Liver (tissue), 3 donors: Measurements from ENCODE around the gene APOBEC3G.

Experiments
- CTCF ChIP-seq: fragments of 150-350 bp; IDR thresholded peaks from 2 replicates; pipeline ENCODE4 v1.5.1; 2017; ENCODE audit warnings: improper control_type of control experiment, low read depth, low read length; ENCODE audit not compliant: missing input control
- FOXA1 ChIP-seq: IDR thresholded peaks from 2 replicates; pipeline ENCODE4 v1.6.1; 2016; ENCODE audit warnings: antibody characterized with exemption
- JUND ChIP-seq, 2 donors: IDR thresholded peaks; 2 replicates each; pipeline ENCODE4 v1.6.1; 2016; ENCODE audit warnings: antibody characterized with exemption in 2 of 2
- MAX ChIP-seq: IDR thresholded peaks from 2 replicates; pipeline ENCODE4 v1.6.1; 2016; ENCODE audit warnings: antibody characterized with exemption
- RAD21 ChIP-seq, 2 donors: IDR thresholded peaks; 2 replicates each; pipeline ENCODE4 v1.6.1; 2016; ENCODE audit warnings: antibody characterized with exemption in 2 of 2, mild to moderate bottlenecking in 2 of 2
- REST ChIP-seq: IDR thresholded peaks from 2 replicates; pipeline ENCODE4 v1.6.1; 2016; ENCODE audit warnings: antibody characterized with exemption, mild to moderate bottlenecking
- RXRA ChIP-seq, 2 donors: IDR thresholded peaks; 2 replicates each; pipeline ENCODE4 v1.6.1; 2017 to 2018; ENCODE audit warnings: antibody characterized with exemption in 2 of 2, mild to moderate bottlenecking in 1 of 2
- SP1 ChIP-seq: IDR thresholded peaks from 2 replicates; pipeline ENCODE4 v1.6.1; 2018; ENCODE audit warnings: antibody characterized with exemption, mild to moderate bottlenecking
- TAF1 ChIP-seq: conservative IDR thresholded peaks from 2 replicates; pipeline ENCODE4 v1.6.1; 2016; ENCODE audit warnings: antibody characterized with exemption, mild to moderate bottlenecking
- YY1 ChIP-seq: IDR thresholded peaks from 2 replicates; pipeline ENCODE4 v1.6.1; 2016; ENCODE audit warnings: antibody characterized with exemption, mild to moderate bottlenecking
- TF ChIP-seq, protein P1 (sequence below): IDR thresholded peaks from 2 replicates; pipeline ENCODE4 v1.6.1; 2016; ENCODE audit warnings: antibody characterized with exemption
- TF ChIP-seq, protein P2 (sequence below): IDR thresholded peaks from 2 replicates; pipeline ENCODE4 v1.6.1; 2016; ENCODE audit warnings: antibody characterized with exemption
- donor health status: healthy.
- donor health status: healthy.

- TF ChIP-seq CTCF (no peak), REST (no peak), YY1 (no peak), JUND (IDR thresholded peaks at IDR 0.05) (no peak), TAF1 (no peak), FOXA1 (no peak), MAX (no peak), SP1 (no peak), RXRA (IDR thresholded peaks at IDR 0.05) (no peak), RAD21 (IDR thresholded peaks at IDR 0.05) (no peak)
- TF ChIP-seq, protein P1, sequence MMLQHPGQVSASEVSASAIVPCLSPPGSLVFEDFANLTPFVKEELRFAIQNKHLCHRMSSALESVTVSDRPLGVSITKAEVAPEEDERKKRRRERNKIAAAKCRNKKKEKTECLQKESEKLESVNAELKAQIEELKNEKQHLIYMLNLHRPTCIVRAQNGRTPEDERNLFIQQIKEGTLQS, result no peak
- TF ChIP-seq, protein P2, sequence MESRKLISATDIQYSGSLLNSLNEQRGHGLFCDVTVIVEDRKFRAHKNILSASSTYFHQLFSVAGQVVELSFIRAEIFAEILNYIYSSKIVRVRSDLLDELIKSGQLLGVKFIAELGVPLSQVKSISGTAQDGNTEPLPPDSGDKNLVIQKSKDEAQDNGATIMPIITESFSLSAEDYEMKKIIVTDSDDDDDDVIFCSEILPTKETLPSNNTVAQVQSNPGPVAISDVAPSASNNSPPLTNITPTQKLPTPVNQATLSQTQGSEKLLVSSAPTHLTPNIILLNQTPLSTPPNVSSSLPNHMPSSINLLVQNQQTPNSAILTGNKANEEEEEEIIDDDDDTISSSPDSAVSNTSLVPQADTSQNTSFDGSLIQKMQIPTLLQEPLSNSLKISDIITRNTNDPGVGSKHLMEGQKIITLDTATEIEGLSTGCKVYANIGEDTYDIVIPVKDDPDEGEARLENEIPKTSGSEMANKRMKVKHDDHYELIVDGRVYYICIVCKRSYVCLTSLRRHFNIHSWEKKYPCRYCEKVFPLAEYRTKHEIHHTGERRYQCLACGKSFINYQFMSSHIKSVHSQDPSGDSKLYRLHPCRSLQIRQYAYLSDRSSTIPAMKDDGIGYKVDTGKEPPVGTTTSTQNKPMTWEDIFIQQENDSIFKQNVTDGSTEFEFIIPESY, result no peak
These were observed 47.8 kb upstream of the APOBEC3G start for GRCh38 chr22:39029227-39029626.
